Measurements from ENCODE around the gene ADRA2B. TPM values are rescaled to one million over a fixed set of nuclear protein-coding genes. Genes with fewer than 3 reads are reported as not detected.
"Not testable (repeated sequence)": the region's sequence is repeated elsewhere in the genome, so short reads cannot be mapped to it uniquely, and the experiment has no call there.

ADRA2B gene
- total and polyA plus RNA-seq, 2 experiments from 2014 or later: 28.5 to 61.8 TPM

DNA sequence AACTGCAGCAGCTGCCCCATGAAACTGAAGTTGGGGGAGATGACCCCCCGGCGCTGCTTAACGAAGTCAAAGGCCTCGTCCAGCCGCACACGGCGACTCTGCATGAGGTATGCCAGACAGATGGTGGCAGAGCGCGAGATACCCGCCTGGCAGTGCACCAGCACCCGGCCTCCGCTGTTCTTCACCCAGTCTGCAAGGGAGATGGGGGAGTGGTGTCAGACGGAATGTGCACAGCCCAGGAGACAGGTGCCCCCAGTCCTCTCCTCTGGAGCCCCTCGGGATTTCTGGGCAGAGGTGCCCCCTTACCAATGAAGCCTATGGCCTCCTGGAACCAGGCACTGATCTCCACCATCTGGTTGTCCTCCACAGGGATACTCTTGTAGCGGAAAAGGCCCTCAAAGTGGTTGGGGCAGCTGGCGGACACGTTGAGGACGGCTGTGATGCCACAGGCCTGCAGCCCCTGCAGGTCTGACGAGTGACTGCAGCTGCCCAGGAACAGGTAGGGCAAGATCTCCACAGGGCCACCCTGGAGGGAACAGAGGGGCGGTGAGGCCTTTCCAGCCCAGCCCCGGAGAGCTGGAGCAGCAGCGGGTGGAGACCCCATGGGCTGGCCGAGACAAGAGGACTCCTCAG is 27.6 kb upstream of the ADRA2B start:
- Histone ChIP-seq H3K4me3 (no peak overlapping the region), H3K4me1 (ENCODE audit: low read depth) (peaks cover 14% of the 10 kb centered on the region)
- TF ChIP-seq, protein P1, sequence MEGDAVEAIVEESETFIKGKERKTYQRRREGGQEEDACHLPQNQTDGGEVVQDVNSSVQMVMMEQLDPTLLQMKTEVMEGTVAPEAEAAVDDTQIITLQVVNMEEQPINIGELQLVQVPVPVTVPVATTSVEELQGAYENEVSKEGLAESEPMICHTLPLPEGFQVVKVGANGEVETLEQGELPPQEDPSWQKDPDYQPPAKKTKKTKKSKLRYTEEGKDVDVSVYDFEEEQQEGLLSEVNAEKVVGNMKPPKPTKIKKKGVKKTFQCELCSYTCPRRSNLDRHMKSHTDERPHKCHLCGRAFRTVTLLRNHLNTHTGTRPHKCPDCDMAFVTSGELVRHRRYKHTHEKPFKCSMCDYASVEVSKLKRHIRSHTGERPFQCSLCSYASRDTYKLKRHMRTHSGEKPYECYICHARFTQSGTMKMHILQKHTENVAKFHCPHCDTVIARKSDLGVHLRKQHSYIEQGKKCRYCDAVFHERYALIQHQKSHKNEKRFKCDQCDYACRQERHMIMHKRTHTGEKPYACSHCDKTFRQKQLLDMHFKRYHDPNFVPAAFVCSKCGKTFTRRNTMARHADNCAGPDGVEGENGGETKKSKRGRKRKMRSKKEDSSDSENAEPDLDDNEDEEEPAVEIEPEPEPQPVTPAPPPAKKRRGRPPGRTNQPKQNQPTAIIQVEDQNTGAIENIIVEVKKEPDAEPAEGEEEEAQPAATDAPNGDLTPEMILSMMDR (IDR thresholded peaks at IDR 0.05; ENCODE audit: low read depth, low read length): no peak

DNA sequence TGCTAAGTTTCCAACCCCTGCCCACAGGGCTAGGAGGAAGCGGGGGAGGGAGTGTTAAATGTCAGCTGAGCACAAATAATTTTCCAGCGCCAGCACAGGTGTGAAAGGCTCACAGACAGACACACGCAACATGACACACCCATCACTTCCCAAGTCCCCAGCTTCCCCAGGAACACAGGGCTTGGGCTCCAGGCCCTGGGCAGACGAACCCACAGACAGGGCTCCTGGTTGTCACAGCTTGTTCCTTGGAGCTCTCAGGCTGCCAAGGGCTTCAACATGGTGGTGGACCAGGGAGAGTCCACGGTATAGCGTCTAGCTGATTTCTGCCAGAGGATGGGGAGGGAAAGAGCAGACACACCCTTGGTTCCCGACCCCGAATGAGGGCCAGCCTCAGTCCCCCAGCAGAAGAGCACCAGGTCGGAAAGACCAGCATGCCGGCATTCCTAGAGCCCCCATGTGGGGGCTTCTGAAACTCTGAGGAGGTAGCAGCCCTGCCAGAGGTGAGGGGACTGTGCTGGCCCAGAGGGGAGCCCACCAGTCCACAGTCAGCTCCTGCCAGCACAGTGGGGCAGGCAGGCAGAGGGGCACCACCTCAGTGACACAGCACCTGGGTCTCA is 27.0 kb upstream of the ADRA2B start:
- no peak overlapping the region for H3K4me3 ChIP-seq
- no peaks in the 10 kb centered on the region for H3K36me3 ChIP-seq
- H3K4me1 ChIP-seq (ENCODE audit: low read depth): peaks cover 12% of the 10 kb centered on the region
- TF ChIP-seq, protein P1 (IDR thresholded peaks at IDR 0.05; ENCODE audit: low read depth, low read length): no peak
- no peak overlapping the region for H3K27ac ChIP-seq
- H3K9me3 ChIP-seq (ENCODE audit: low read depth): no peaks in the 10 kb centered on the region
- H3K27me3 ChIP-seq: peaks cover 24% of the 10 kb centered on the region
- no peak for DNase-seq (ENCODE audit: low read depth in 1 of 2, low spot score in 1 of 2)

More for the DNA sequence above, 27.6 kb upstream of the ADRA2B start:
- Histone ChIP-seq H3K36me3 (no peaks in the 10 kb centered on the region), H3K9me3 (ENCODE audit: low read depth) (no peaks in the 10 kb centered on the region), H3K27ac (no peak overlapping the region), H3K27me3 (peaks cover 24% of the 10 kb centered on the region)
- no peak for DNase-seq (ENCODE audit: low read depth in 1 of 2, low spot score in 1 of 2)

- Histone ChIP-seq H3K36me3 (no peaks in the 10 kb centered on the region), H3K27me3 (peaks cover 24% of the 10 kb centered on the region), H3K27ac (no peak overlapping the region), H3K4me1 (ENCODE audit: low read depth) (peaks cover 8% of the 10 kb centered on the region), H3K4me3 (no peak overlapping the region), H3K9me3 (ENCODE audit: low read depth) (no peaks in the 10 kb centered on the region)
- no peak for DNase-seq (ENCODE audit: low read depth in 1 of 2, low spot score in 1 of 2)
- TF ChIP-seq, protein P1 (IDR thresholded peaks at IDR 0.05; ENCODE audit: low read depth, low read length): no peak
Measured at GRCh38 chr2:96142217-96143113, 26.1 kb upstream of the ADRA2B start.

- not testable (repeated sequence) for H3K36me3 ChIP-seq; DNase-seq (ENCODE audit: low read depth in 1 of 2, low spot score in 1 of 2); H3K27ac ChIP-seq; H3K9me3 ChIP-seq (ENCODE audit: low read depth); H3K4me3 ChIP-seq; H3K4me1 ChIP-seq (ENCODE audit: low read depth)
- peaks cover 24% of the 10 kb centered on the region for H3K27me3 ChIP-seq
Measured at GRCh38 chr2:96141624-96141967, 25.2 kb upstream of the ADRA2B start.

DNA sequence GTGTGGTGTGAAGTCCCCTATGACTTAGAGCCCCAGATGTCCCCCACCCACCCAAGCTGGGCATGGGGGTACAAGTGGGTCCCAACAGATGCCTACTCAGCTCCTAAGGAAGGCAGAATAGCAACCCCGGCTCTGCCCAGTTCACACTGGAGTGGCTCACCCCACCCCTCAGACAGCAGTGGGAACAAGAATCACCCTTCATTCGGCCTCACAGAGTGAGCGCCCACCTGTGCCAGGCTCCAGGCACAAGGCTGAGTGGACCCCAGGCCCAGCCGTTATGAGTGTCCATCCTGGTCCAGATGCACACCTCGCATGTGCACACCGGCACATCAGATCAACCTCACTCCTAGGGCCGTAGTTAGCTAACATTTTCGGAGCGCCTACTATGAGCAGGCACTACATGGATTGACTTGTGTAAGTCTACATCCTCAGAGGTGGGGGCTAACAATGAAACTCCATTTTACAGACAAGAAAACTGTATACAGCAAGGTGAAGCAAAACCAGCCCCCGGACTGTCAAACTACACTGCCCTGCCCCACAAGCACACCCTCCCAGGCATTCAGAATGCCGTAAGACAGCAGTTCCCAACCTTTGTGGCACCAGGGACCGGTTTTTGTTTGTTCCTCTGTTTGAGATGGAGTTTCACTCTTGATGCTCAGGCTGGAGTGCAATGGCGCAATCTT is 24.7 kb upstream of the ADRA2B start:
- Histone ChIP-seq H3K4me1 (ENCODE audit: low read depth) (peaks cover 3% of the 10 kb centered on the region), H3K9me3 (ENCODE audit: low read depth) (no peaks in the 10 kb centered on the region), H3K27ac (no peak overlapping the region), H3K36me3 (no peaks in the 10 kb centered on the region), H3K4me3 (no peak overlapping the region), H3K27me3 (peaks cover 24% of the 10 kb centered on the region)
- no peak for DNase-seq (ENCODE audit: low read depth in 1 of 2, low spot score in 1 of 2)
- TF ChIP-seq, protein P1 (IDR thresholded peaks at IDR 0.05; ENCODE audit: low read depth, low read length): no peak
